GM21717 (cell line): Measurements from ENCODE around the gene TBXAS1.
A peak's percentile ranks its signal among the peaks of the same experiment; 100 is the strongest.

ENCODE experiments used
- ATAC-seq: cut with Tn5 transposase; IDR thresholded peaks from one replicate; pipeline ENCODE4 v1.9.1; 2021; ENCODE audit warnings: mild to moderate bottlenecking, moderate library complexity; ENCODE audit not compliant: unreplicated experiment

The TBXAS1 gene

DNA sequence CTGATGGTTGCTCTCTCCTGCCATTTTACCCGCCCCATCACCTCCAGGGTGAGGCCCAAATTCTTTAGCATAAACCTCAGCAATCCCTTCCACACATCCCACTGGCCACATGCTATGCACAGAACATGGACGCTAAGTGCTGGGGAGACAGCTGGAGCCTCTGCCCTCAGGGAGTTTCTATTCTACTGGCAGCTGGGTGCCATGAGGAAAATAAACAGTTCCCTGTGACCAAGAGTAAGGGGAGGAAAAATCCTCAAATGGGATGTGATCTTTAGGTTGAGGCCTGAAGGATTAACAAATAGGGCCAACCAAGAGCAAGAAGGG, 232.5 kb downstream of the TBXAS1 start:
- ATAC-seq: no peak

GRCh38 chr7:140062118-140062527, 233.1 kb downstream of the TBXAS1 start:
- ATAC-seq: peak; percentile 47

DNA sequence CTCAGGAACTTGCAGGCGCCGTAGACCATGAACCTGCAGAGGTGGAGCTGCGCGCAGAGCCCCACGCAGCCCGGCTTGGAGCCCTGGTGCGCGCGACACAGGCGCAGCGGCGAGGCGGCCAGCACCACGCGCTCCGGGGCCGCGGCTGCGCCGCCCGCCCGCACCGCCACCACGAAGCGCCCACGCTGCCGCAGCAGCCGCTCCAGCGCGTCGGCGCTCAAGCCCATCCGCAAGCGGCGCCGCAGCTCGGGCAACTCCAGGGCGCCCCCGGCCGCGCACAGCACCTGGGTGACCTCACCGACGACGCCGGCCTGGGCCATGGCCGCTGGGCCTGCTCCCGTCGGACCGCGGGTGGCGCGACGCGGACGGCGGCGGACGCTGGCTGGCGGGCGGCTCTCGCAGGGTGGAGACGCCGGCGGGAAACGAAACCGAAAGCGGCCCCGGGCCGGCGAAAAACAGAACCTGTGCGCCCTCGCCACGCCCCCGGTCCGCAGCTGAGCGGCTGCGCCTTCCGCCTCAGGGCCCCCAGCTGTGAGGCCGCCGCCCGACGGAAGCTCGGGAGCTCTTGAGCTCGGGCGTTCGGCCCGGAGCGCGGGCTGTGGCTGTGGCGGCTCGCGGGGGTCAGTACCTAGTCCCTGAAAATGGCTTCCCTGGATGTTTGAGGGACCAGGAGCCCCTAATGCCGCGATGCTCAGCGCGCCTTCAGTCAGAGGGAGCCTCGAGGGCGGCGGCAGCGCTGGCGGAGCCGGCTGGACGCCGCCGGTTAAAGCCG, 233.7 kb downstream of the TBXAS1 start, which contains the start of gene PARP12:
PARP12 (minus strand) TSS at position 424 of the 772 bp plus-strand sequence; CDS start at position 320, 104 bp downstream.
- ATAC-seq: peak; percentile 81

GRCh38 chr7:140067052-140067451, 238.0 kb downstream of the TBXAS1 start:
- ATAC-seq: no peak

DNA sequence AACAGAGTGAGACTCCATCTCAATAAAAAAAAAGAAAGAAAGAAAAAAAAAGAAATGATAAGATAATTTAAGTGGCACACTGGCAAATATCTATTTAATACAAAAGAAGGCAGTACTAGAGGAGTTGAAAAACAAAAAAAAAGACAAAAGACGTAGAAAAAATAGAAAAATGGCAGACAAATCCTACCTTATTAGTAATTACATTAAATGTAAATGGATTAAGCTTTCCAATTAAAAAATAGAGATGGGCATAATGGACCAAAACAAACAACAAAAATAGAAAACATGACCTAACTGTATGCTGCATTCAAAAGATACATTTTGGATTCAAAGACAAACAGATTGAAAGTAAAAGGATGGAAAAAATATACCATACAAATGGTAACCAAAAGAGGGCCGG, 239.0 kb downstream of the TBXAS1 start:
- ATAC-seq: no peak

DNA sequence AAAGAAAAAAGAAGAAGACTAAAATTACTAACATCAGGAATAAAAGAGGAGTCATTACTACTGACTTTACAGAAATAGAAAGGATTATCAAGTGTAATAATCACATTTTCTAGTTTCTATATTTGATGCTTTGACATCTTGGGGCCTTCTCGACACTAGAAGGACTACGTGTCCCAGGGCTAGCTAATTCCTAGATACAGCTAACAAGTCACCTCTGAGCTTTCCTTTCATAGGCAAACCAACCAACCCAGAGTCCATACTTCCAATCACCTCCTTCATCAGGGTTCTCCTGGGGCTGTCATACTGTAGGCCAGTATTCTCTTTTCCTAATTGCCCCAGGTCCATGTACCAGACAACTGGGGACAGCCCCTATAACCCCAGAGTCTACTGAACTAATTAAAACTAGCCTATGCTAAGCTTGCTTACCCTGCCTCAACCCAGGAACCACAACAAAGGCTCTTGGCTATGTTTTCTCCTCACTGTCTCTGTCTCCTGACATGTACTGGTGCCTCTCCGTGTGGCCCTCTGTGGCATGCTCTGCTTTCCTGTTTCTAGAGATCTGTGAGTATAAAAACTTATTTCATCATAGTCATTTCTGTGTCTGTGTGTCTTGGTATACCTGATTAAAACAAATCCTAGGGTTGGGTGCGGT, 240.4 kb downstream of the TBXAS1 start:
- no peak for ATAC-seq
